ENCODE data around the gene LRIT3. TPM values are rescaled to one million over a fixed set of nuclear protein-coding genes. Genes with fewer than 3 reads are reported as not detected.

The LRIT3 gene
- total and polyA plus RNA-seq, 2 donors (not counting 3 experiments of a cell fraction or from before 2014, with no cell fraction given) = 0.06 to 0.13 TPM

GRCh38 chr4:109821185-109821584 is 26.7 kb upstream of the LRIT3 start:
- H3K9ac ChIP-seq (replicated peaks; ENCODE audit: extremely low read depth, insufficient read depth, low read length) = no peak overlapping the region
- H3K27me3 ChIP-seq (ENCODE audit: control insufficient read depth in 2 of 2, insufficient read depth in 2 of 2, low read length in 2 of 2) = no peaks in the 10 kb centered on the region
- H3K9me1 ChIP-seq (replicated peaks; ENCODE audit: control insufficient read depth, extremely low read depth, insufficient read depth, low read length) = no peaks in the 10 kb centered on the region
- no peak overlapping the region for H3K4me3 ChIP-seq (replicated peaks in 1 of 3; ENCODE audit: insufficient read depth in 1 of 3, low read depth in 1 of 3, low read length in 3 of 3)
- no peak overlapping the region for H3K27ac ChIP-seq (ENCODE audit: insufficient read depth, low read depth, low read length)
- DNase-seq (ENCODE audit: low read depth, low spot score) (no peak), FAIRE-seq (no peak)
- no TSS peak for BruUV-seq (replicated peaks)
- peaks cover 3 to 19% of the 10 kb centered on the region in 2 experiments for H3K36me3 ChIP-seq (ENCODE audit: control insufficient read depth in 2 of 2, extremely low read depth in 1 of 2, insufficient read depth in 2 of 2, low read length in 2 of 2)
- no peak for TF ChIP-seq EZH2 (IDR thresholded peaks at IDR 0.05; ENCODE audit: borderline replicate concordance, low read depth, low read length, severe bottlenecking)
- TF ChIP-seq FOS (IDR thresholded peaks at IDR 0.05; ENCODE audit: borderline replicate concordance, insufficient read depth, low read length) = no peak
- TF ChIP-seq, protein P1, sequence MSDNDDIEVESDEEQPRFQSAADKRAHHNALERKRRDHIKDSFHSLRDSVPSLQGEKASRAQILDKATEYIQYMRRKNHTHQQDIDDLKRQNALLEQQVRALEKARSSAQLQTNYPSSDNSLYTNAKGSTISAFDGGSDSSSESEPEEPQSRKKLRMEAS (IDR thresholded peaks at IDR 0.05; ENCODE audit: insufficient read depth, insufficient read length) = no peak
- TF ChIP-seq POLR2A (IDR thresholded peaks at IDR 0.05; ENCODE audit: low read depth, low read length) = no peak
- no peak for TF ChIP-seq GATA2 (IDR thresholded peaks at IDR 0.05; ENCODE audit: insufficient read depth, insufficient read length, low read depth, low read length)
- TF ChIP-seq MYC (IDR thresholded peaks at IDR 0.05; ENCODE audit: low read depth, low read length) = no peak
- no peak for TF ChIP-seq POLR2AphosphoS5 (IDR thresholded peaks at IDR 0.05; ENCODE audit: insufficient read depth, low read depth, low read length)
- TF ChIP-seq JUN (IDR thresholded peaks at IDR 0.05; ENCODE audit: borderline replicate concordance, insufficient read depth, insufficient read length, low read depth) = no peak
- TF ChIP-seq CTCF (IDR thresholded peaks at IDR 0.05; ENCODE audit: extremely low read depth in 1 of 2, insufficient read depth in 1 of 2, low read depth in 1 of 2, low read length in 2 of 2) = no peak
- peaks cover 13% of the 10 kb centered on the region for H3K4me1 ChIP-seq (ENCODE audit: control insufficient read depth, extremely low read depth, insufficient read depth, low read length)
- peaks cover 22% of the 10 kb centered on the region for H3K79me2 ChIP-seq (ENCODE audit: control insufficient read depth, insufficient read depth, low read length)
- CTCF ChIA-PET = no interaction called here
- POLR2A ChIA-PET = no interaction called here
- no peaks in the 10 kb centered on the region for H3K9me3 ChIP-seq (replicated peaks; ENCODE audit: control insufficient read depth, insufficient read depth, low read length)
- intact Hi-C loops (cut with micrococcal nuclease) (no loop called here), dilution Hi-C loops (cut with MboI; ENCODE audit: extremely low pct_ligation_motif_present, low sequenced_read_pairs) (no loop called here)
- no peak overlapping the region for H3K4me2 ChIP-seq (ENCODE audit: insufficient read depth, low read length)
- H2AFZ ChIP-seq (ENCODE audit: low read depth, low read length) = no peak overlapping the region
- H4K20me1 ChIP-seq (replicated peaks; ENCODE audit: control insufficient read depth, extremely low read depth, insufficient read depth, low read length) = no peaks in the 10 kb centered on the region
